Measurements from ENCODE around the gene ELAC2.

The ELAC2 gene

DNA sequence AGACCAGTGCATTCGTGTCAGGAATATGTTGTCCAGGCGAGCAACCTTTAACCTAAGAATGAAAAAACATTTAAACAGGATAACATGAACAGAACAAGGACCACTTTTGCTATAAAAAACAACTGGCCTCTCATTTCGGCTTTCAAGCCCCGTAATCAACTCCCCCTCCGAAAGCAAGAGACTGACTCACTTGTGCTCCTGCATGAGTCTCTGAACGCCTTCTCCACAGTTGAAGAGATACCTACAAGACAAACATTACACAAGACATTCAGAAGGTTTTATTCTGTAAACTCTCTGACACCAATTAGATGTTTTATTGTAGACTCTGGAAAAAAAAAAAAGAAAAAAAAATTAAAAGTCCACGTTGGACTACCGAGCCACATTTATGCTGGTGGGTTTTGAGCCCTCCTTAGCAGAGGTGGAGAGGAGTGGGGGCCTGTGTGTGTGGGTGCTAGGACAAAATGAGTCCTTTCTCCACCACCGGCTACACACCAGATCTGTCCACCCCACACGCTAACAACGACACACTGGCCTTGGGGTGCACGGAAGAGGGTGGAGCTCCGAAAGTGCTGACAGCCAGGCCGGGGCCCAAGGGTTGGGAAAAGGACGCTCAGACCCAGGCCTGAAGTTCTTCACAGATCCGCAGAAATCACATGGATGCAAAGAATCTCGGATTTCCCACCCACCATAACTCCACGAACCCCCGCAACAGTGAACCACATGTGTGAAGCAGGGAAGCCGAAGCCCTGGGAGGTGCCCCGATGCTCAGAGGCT is 759 bp downstream of the ELAC2 start:
- DNase-seq (ENCODE audit: low read depth in 3 of 3, low spot score in 1 of 3), result no peak

DNA sequence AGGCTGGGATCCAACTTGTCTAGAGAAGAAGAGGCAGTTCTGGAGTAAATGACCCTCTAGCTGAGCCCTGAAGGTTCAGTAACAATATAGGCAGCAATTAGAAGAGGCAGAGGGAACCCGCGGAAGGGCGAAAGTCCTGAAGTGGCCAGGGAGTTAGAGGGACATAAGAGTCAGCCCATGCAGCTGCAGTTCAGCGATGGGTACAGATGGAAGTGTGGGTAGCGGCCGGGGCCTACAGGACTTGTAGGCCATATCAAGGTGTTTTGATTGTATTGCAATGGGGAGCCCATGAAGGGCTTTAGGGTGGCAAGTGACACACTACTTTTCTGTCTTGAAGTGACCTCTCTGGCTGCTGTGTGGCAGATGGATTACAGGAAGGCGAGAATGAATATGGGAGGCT is 3.0 kb downstream of the ELAC2 start:
- DNase-seq (ENCODE audit: low read depth in 3 of 3, low spot score in 1 of 3), result no peak

DNA sequence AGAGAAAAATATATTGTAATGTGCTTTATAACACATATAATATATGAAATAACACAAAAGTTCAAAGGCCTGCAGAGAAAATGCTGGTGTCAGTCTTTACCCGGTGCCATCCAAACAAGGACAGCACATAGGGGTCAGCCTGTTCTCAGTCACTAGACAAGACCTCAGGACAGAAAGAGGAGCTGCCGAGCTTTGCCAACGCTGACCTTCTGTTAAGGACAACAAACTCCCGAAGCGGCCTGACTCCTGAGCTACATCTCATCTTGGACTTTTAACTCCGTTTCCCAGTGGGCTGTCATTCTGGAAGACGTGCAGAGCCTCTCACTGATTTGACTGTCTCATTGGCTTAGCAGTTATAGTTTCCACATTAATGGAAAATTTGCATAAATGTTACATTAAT is 6.9 kb downstream of the ELAC2 start:
- no peak for DNase-seq (ENCODE audit: low read depth in 3 of 3, low spot score in 1 of 3)

DNA sequence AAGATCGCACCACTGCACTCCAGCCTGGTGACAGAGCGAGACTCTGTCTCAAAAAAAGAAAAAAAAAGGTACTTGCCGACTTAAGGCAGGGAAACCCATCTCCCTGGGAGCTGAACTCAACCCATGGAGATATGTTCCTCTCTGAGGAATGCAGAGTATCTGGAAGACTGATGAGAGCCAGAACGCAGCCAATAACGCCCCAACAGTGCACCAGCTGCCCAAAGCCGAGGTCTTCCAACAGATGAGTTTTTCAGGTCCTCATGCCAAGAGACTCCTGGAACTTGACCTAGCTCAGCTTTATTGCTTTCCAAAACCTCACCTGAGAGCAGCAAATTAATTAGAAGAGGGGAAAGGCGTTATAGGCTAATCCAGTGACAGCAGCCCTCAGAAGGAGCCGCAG is 9.4 kb downstream of the ELAC2 start:
- no peak for DNase-seq (ENCODE audit: low read depth in 3 of 3, low spot score in 1 of 3)

DNA sequence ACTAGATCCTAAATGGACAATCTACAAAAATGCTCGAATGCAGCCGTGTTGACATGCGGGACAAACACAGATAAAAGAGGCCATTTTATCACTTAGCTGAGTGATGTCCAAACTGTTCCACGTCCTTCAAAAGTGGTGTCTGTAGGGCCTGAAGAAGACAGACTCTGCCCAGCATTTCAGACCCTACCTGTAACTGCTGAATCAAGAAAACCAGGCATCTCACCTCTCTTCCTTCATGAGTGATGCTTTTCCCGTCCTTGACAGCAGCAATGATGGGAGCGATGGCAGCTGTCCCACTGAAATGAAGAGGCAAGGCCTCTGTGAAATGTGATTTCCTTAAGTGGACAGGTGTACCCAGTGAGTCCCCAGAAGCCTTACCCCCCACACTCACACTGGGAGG is 12.3 kb downstream of the ELAC2 start:
- no peak for DNase-seq (ENCODE audit: low read depth in 3 of 3, low spot score in 1 of 3)

DNA sequence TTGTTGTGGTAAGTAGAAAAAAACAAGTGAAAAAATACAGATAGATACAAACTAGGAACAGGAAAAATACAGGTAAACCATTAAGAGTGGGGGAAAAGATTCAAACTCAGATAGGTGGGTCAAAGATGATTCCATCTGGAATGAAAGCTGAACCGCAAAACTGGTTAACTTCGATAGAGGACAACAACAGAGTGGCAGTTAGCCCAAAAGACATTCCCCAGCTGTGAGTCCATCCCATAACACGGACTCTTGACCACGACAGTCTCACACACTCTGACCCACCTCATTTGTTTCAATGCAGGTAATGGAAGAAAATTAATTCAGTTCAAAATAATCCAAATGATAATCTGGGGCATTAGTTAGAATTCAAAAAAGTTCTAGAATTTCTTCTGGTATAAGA is 13.5 kb downstream of the ELAC2 start:
- no peak for DNase-seq (ENCODE audit: low read depth in 3 of 3, low spot score in 1 of 3)

DNA sequence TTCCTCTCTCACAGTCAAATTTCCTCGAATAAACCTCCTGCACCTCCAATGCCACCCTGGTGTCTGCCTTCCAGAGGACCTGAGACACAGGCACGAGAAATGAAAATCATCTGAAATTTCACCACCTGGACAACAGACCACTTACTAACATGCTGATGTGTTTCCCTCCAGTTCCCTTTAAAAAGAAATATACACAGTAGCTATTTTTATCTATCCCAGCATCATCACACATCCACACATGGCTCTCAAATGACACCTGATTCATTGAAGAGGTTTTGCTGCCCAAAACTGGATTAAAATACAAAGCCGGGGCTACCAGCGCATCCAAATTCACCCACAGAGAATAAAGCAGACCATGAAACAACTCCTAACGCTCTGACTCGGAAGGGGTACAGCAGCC is 13.9 kb downstream of the ELAC2 start:
- no peak for DNase-seq (ENCODE audit: low read depth in 3 of 3, low spot score in 1 of 3)

DNA sequence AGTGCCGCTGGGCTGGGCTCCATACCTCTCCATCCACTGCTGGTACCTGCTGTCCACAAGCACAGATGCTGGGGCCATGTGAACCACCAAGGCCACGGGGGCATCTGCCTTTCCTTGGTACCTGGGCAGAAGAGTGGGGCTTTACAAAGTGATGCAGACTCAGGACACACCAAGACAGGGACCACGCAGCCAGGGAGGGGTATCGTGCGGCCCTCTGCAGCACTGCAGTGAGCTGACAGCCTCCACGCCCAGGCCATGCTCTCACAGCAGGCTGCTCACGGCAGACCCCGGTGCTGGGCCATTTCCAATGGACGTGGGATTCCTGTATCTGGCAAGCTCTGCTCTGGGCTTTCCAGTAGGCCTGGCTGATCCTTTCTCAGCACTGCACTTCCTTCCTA is 14.4 kb downstream of the ELAC2 start:
- no peak for DNase-seq (ENCODE audit: low read depth in 3 of 3, low spot score in 1 of 3)

DNA sequence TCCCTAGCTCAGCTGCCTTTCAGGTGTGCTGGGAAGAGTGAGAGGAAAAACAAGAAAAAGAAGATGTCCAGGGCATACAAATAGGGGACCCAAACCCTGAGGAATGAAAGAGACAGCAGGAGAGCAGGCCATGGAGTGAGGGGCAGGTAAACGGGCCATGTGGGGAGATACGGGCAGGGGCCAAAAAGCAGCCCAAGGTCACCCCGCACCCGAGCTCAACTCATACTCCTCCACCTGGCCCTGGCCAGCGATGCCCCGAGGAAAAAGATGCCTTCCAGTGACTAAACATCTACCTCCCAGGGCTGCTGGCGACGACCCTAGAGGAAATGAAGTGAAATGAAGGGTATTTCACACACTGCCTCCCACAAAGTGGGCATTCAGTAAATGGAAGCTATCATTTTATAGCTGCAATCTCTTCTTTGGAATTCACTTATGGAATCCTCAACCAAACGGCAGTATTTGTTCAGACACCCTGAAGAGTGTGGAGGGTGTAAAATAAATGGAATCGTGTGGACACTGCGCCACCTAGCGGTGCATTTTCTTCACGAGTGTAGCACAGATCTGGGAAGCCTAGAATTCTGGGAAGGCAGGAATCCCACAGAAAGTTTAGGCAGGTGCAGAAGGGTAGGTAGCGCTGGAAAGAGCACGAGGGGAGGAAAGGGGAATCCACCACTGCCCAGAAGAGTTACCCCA is 14.9 kb downstream of the ELAC2 start:
- DNase-seq (ENCODE audit: low read depth in 3 of 3, low spot score in 1 of 3), result peak in 1 of 3 donors; percentile 39

DNA sequence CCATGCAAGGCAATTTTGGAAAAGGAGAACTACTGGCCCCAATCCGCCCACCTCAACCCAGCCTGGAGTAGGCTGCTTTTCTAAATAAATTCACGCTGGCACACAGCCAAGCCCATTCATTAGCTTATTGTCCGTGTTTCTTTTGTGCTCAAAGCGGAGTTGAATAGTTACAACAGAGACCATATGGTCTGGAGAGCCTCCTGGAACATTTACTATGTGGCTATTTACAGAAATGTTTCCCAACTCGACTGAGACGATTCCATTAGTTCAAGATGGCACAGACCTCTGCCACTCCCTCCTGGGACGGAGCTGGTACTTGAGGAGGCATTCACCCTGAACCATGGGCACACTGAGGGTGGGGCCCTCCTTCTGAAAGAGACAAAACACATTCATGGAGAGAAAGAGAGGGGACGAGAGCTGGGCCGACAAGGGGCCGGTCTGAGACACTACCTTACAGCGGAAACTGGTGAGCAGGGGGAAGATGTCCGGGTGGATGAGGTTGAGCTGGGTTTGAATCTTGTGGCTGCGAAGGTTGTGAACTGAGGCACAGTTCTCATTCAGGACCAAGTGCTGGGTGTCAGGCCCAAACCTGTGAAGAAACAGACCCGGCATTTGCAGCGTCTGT is 15.7 kb downstream of the ELAC2 start:
- no peak for DNase-seq (ENCODE audit: low read depth in 3 of 3, low spot score in 1 of 3)

DNA sequence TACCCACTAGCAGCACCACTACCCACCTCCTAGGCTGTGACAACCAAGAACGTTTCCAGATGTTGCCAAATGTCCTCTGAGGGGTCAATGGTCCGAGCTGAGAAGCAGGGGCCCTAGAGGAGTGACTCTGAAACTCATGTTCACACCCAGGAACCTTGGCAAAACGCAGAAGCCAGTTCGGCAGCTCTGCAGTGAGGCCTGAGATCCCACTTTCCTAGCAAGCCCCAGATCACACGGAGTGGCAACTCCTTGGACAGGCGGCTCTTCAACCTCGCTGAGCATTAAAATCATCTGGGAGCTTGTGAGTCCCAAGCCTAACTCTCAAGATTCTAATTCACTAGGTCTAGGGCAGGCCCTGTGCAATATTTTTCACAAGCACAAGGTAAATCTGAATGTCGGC is 17.3 kb downstream of the ELAC2 start:
- no peak for DNase-seq (ENCODE audit: low read depth in 3 of 3, low spot score in 1 of 3)

DNA sequence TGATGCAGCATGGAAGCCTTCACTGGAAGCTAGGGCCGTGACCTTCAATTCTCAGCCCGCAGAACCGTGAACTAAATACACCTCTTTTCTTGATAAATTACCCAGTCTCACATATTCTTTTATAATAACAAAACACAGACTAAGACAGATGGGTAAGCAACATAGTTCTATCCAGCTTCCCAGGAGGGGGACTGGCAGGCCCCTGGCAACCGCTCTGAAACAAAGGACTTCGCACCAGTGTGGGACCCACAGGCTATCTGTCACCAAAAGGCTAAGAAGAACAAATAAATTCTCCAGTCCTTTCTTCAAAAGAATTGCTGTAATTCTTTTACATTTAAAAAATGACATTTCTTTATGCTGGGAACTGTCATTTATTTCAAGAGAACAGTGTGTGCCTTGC is 19.0 kb downstream of the ELAC2 start:
- DNase-seq (ENCODE audit: low read depth in 3 of 3, low spot score in 1 of 3), result no peak

DNA sequence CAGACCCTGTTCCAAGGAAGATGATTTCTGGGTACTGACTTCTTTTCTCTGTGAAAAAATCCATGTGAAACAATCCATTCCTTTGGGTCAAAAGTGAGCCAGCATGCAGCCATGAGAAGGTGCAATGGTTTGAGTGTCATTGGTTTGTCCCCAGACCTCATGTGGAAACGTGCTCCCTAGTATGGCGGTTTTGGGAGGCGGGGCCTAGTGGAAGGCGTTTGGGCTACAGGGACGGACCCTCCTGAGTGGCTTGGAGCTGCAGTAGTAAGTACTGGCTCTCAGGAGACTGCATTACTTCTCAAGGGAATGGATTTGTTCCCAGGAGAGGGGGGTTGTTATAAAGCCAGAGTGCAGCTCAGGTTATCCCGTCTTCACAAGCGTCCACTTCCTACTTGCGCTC is 19.4 kb downstream of the ELAC2 start:
- no peak for DNase-seq (ENCODE audit: low read depth in 3 of 3, low spot score in 1 of 3)

DNA sequence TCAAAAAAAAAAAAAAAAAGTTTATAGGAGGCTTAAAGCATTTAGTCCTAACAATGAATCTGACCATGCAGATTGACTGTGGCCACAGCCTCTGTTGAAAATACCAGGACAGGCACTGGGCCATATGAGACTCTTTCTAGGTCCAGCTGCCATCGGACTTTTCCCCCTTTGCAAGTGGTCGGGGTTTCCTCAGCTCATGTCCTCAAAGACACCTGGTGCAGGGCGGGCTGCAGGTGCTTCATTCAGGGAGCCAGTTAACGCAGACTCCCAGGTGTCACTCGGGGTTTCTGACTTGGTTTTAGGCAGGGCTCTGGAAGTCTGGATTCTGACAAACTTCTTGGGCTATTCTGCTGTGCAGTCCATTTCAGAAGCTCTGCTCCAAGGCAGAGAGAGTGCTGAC is 20.9 kb downstream of the ELAC2 start:
- no peak for DNase-seq (ENCODE audit: low read depth in 3 of 3, low spot score in 1 of 3)

DNA sequence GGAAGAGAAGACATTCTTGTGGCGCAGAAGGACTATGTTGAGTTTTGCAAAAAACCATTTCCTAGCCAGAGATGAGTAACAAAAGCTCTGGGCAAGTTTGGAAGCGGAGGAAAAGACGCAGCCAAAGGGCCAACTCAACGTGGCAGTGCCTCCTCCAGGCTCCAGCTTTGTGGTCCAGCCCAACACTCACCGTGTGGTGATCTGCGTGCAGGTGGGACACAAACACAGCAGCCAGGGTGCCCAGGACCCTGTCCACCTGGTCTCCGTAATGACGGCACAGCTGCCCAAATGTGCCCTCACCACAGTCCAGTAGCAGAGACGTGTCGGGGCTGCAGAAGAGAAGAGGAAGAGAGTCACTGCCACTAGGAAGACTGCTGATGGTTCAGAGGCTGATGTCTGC is 21.5 kb downstream of the ELAC2 start:
- no peak for DNase-seq (ENCODE audit: low read depth in 3 of 3, low spot score in 1 of 3)

DNA sequence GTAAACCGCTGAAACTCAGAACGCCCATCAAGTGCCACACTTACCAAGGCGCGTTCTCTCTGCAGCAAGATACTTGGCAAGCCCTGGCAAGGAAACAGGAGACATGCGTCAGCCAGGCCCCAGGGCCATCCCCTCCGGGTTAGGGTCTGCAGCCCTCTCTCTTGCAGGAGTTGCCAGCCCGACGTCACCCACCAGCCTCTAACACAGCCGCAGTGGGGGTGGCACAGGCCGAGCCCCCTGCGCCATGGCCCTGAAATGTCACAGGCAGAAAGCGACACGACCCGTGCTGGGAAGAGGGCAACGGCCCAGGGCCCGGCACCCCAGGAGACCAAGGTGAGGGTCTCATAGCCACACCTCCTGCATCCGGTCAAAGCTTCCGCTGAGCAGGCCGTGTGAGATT is 21.9 kb downstream of the ELAC2 start:
- DNase-seq (ENCODE audit: low read depth in 3 of 3, low spot score in 1 of 3), result no peak

DNA sequence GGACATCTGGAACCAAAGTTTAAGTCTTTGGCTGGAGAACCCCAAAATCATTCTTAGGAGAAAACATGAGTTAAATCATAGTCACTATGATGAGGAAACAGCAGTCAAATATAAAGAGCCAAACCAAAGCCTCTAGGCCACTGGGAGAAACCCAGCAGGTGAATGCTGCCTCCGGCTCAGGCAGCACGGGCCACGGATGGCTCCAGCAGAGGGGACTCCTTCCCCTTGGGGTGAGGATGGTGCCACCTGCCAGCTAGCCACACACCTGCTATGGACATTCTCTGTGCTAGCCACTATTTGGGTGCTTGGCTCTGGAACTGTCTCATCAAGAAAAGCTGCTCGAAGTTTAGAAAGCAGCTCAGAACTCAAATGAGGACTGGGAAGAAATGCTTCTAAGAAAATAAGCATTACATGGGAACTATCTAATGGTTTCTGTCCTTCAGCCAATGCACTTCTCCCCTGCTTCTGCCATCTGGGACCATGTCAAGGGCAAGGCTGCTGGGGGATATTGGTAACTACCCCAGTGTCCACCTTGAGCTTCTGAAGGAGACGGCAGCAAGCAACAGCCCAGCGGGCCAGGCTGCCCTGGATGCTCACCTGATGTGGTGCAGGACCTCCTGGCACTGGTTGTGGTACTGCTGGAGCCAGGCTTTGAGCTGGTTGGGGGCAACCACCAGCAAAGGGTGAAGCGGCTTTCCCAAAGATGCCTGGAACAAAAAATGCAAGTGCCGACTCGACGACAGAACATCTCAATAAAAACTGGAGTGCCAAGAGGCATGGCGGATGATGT is 22.5 kb downstream of the ELAC2 start:
- DNase-seq (ENCODE audit: low read depth in 3 of 3, low spot score in 1 of 3), result no peak

DNA sequence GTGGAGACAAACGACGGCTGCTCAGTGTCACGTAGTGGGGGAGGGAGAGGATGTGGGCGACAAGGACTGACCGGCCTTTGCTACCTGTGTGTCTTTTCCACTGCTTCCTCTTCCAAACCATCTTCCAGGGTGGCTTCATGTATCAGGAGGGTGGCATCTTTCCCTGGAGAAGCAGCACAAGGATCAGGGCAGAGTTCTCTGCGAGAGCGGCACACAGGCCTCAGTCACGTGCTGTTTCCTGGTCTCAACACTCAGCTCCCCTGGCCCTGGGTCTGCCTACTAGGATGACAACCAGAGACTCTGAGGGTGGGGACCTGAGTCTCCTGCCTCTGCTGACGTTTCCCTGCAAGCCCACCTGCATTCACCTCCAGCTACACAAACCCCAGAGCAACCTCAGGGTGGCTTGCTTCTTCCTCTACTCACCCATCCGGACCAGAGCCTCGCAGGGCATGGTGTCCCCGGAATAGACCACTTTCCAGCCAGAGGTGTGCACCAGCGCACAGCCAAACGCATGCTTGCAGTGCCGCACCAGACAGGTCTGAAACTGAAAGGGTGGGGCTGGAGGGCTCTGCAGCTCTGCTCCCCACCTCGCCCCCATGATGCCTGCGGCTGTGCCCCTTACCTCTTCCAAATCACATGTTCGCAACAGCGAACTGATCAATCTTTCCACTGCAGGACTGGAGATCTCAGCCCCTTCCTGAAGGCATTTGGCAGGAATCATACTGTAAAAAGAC is 23.3 kb downstream of the ELAC2 start:
- DNase-seq (ENCODE audit: low read depth in 3 of 3, low spot score in 1 of 3), result no peak

DNA sequence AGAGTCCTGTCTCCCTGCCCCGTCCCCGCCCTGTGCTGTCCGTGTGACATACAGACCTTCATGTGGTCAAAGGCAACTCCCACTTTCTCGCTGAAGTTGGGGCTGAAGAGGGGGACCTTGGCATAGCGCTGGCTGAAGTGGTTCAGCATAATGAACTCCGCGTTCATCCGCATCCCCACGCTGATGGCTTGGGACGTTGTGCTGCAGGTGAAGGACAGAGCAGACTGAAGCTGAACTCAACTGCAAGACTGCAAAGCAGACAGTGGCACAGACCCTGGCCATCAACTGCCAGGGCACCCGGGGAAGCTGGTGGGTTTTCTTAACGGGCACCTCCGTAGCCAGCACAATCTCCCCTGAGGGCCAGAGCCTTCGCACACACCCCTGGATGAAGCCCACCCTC is 24.2 kb downstream of the ELAC2 start:
- DNase-seq (ENCODE audit: low read depth in 3 of 3, low spot score in 1 of 3), result no peak

DNA sequence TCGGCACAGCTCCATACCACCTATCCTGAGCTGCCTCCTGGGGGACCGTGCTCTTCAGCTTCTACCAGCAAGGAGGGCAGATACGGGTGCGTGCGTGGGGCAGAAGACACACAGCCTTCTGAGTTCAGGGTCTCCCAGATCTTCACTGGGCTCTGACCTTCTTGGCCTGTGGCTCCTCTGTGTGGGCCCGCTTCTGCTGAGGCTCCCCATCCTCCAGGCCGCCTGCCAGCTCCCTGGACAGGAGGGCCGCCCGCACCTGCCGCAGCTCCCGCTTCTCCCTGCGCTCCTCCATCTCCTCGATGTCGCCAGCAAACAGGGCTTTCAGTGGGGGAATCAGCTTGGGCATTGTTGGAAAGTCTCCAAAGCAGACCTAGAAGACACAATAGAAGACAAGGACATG is 25.2 kb downstream of the ELAC2 start:
- no peak for DNase-seq (ENCODE audit: low read depth in 3 of 3, low spot score in 1 of 3)

DNA sequence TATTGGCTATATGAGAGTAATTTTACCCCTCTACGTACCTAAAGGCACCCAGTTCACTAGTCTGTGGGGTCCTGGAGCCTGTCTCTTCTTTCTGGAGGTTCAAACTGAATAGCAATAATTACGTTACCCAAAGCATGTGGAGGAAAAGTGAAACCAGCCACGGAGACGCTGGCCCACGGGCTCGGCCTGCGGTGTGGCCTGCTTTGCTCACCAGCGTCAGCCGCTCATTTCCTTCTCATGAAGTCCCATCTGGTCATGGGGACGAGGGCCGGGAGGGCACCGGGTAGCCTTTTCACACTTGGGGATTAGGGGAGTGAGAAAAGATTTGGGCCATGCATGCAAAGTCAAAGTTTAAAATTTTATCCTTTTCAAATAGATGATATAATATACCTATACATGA is 26.9 kb downstream of the ELAC2 start:
- no peak for DNase-seq (ENCODE audit: low read depth in 3 of 3, low spot score in 1 of 3)

All from stimulated activated CD4-positive, alpha-beta T cell treated with anti-CD3 and anti-CD28 coated beads, TNF-alpha, amount 100 ng/mL, for 1 hour (primary cell).